WTC11 (cell line): Measurements from ENCODE around the gene KRT6B. TPM values are rescaled to one million over a fixed set of nuclear protein-coding genes. Genes with fewer than 3 reads are reported as not detected.

Experiments used
- ATAC-seq: fragments of 200-7000 bp; cut with Tn5 transposase; 2 replicates; pipeline ENCODE4 v1.10.0; 2021; ENCODE audit warnings: mild to moderate bottlenecking, moderate library complexity
- CTCF ChIA-PET: fragments of 300-600 bp; sonication (Branson Sonifier 250); formaldehyde crosslinking; loops from one replicate; lab custom pipeline; 2021; ENCODE audit warnings: antibody characterized with exemption; lab: Charles Lee
- POLR2A ChIA-PET: fragments of 350-600 bp; sonication (Branson Sonifier 250); formaldehyde crosslinking; loops from one replicate; lab custom pipeline; 2021; ENCODE audit warnings: antibody characterized with exemption; lab: Charles Lee
- DNase-seq: peaks from one replicate; pipeline ENCODE4 v3.0.0; 2021; ENCODE audit warnings: low spot score
- H3K27ac Mint-ChIP-seq: 2 replicates; pipeline ENCODE4 v1.8.0; 2021; ENCODE audit warnings: mixed read lengths
- H3K27me3 Mint-ChIP-seq: 2 replicates; pipeline ENCODE4 v1.8.0; 2021; ENCODE audit warnings: low read depth, mild to moderate bottlenecking, moderate library complexity, mixed read lengths
- H3K36me3 Mint-ChIP-seq: 2 replicates; pipeline ENCODE4 v1.8.0; 2021; ENCODE audit warnings: mixed read lengths
- H3K4me1 Mint-ChIP-seq: 2 replicates; pipeline ENCODE4 v1.8.0; 2022; ENCODE audit warnings: mixed read lengths
- H3K4me3 Mint-ChIP-seq: 2 replicates; pipeline ENCODE4 v1.8.0; 2021; ENCODE audit warnings: mild to moderate bottlenecking, moderate library complexity, mixed read lengths
- H3K9me3 Mint-ChIP-seq: 2 replicates; pipeline ENCODE4 v1.8.0; 2021; ENCODE audit warnings: mixed read lengths
- ATF1 ChIP-seq: sonication (generic); formaldehyde crosslinking; IDR thresholded peaks from 2 replicates; pipeline ENCODE4 v1.8.1; 2023; ENCODE audit warnings: mild to moderate bottlenecking, moderate library complexity, missing genetic modification reagents
- CBFB ChIP-seq: sonication (generic); formaldehyde crosslinking; IDR thresholded peaks from 2 replicates; pipeline ENCODE4 v1.8.1; 2022; ENCODE audit warnings: mild to moderate bottlenecking, low read depth, missing genetic modification reagents
- CREB1 ChIP-seq: sonication (generic); formaldehyde crosslinking; IDR thresholded peaks from 2 replicates; pipeline ENCODE4 v1.8.0; 2023; ENCODE audit warnings: mild to moderate bottlenecking, missing genetic modification reagents
- EMX1 ChIP-seq: fragments of 250-450 bp; sonication (Bioruptor Pico); IDR thresholded peaks from 2 replicates; pipeline ENCODE4 v1.8.0; 2021; ENCODE audit warnings: mild to moderate bottlenecking
- FOXK1 ChIP-seq: sonication (generic); formaldehyde crosslinking; IDR thresholded peaks from 2 replicates; pipeline ENCODE4 v1.8.0; 2022; ENCODE audit warnings: mild to moderate bottlenecking, moderate library complexity, missing genetic modification reagents
- GTF2I ChIP-seq: fragments of 250-450 bp; sonication (Bioruptor Pico); conservative IDR thresholded peaks from 2 replicates; pipeline ENCODE4 v1.4.0; 2021; ENCODE audit warnings: mild to moderate bottlenecking
- KAT7 ChIP-seq: sonication (generic); formaldehyde crosslinking; IDR thresholded peaks from 2 replicates; pipeline ENCODE4 v1.8.1; 2023; ENCODE audit warnings: missing genetic modification reagents, mild to moderate bottlenecking, borderline replicate concordance
- RORB ChIP-seq: fragments of 250-450 bp; sonication (Bioruptor Pico); IDR thresholded peaks from 2 replicates; pipeline ENCODE4 v1.9.0; 2021; ENCODE audit warnings: mild to moderate bottlenecking
- ZBTB21 ChIP-seq: sonication (generic); formaldehyde crosslinking; IDR thresholded peaks from 2 replicates; pipeline ENCODE4 v1.8.1; 2023; ENCODE audit warnings: mild to moderate bottlenecking, missing genetic modification reagents, borderline replicate concordance
- ZNF232 ChIP-seq: sonication (generic); formaldehyde crosslinking; IDR thresholded peaks from 2 replicates; pipeline ENCODE4 v1.8.0; 2022; ENCODE audit warnings: mild to moderate bottlenecking, missing genetic modification reagents
- total RNA-seq: library from RNA; stranded (reverse); gene quantifications from 3 replicates; pipeline ENCODE4 v1.2.3, GENCODE V29; 2021
- TF ChIP-seq, protein P1 (sequence below): sonication (generic); formaldehyde crosslinking; IDR thresholded peaks from 2 replicates; pipeline ENCODE4 v1.8.1; 2023; ENCODE audit warnings: mild to moderate bottlenecking, missing genetic modification reagents
- TF ChIP-seq, protein P2 (sequence below): sonication (generic); formaldehyde crosslinking; IDR thresholded peaks from 2 replicates; pipeline ENCODE4 v1.8.1; 2023; ENCODE audit warnings: mild to moderate bottlenecking, missing genetic modification reagents, moderate library complexity
- TF ChIP-seq, protein P3 (sequence below): sonication (generic); formaldehyde crosslinking; IDR thresholded peaks from 2 replicates; pipeline ENCODE4 v1.8.0; 2023; ENCODE audit warnings: missing genetic modification reagents
- TF ChIP-seq, protein P4 (sequence below): fragments of 250-450 bp; sonication (Bioruptor Pico); IDR thresholded peaks from 2 replicates; pipeline ENCODE4 v1.9.0; 2021; ENCODE audit warnings: moderate library complexity, mild to moderate bottlenecking, inconsistent platforms, borderline replicate concordance
- TF ChIP-seq, protein P5 (sequence below): fragments of 250-450 bp; sonication (Bioruptor Pico); IDR thresholded peaks from 2 replicates; pipeline ENCODE4 v1.9.0; 2021; ENCODE audit warnings: mild to moderate bottlenecking, borderline replicate concordance
- TF ChIP-seq, protein P6 (sequence below): sonication (generic); formaldehyde crosslinking; conservative IDR thresholded peaks from 2 replicates; pipeline ENCODE4 v1.8.1; 2023; ENCODE audit warnings: mild to moderate bottlenecking, low read depth, missing genetic modification reagents, moderate library complexity
- TF ChIP-seq, protein P7 (sequence below): sonication (generic); formaldehyde crosslinking; IDR thresholded peaks from 2 replicates; pipeline ENCODE4 v1.8.0; 2022; ENCODE audit warnings: mild to moderate bottlenecking, missing genetic modification reagents
- TF ChIP-seq, protein P8 (sequence below): sonication (generic); formaldehyde crosslinking; IDR thresholded peaks from 2 replicates; pipeline ENCODE4 v1.8.1; 2022; ENCODE audit warnings: low read depth, missing genetic modification reagents, borderline replicate concordance

The KRT6B gene
- total RNA-seq, 1 experiment from 2014 or later, result not detected

DNA sequence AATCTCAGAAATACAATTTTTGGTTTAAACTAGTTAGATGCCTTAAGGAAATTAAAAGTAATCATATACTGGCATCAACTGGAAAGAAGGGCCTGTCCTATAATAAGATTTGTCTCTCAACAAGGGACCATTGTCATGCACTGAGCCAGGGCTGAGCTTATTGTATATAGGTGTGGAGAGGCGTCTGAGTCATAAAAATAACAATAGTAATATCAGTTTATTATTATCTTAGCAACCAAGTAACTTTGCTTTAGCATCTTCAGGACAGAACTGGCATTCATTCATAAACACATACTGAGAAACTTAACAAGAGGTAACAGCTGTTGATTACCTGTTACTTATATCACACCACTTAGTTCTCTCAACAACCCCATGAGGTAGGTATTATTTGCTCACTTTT is 24.9 kb downstream of the KRT6B start:
- POLR2A ChIA-PET, result no interaction called here
- no peaks in the 10 kb centered on the region for H3K36me3 Mint-ChIP-seq
- no peak overlapping the region for H3K27ac Mint-ChIP-seq
- H3K4me3 Mint-ChIP-seq, result no peak overlapping the region
- CTCF ChIA-PET, result interaction anchor here (1.0 to 2.3 kb wide), 14 partner anchors 10 to 453 kb away, joined by 3 to 26 read pairs (median 4); no protein-coding TSS in a partner anchor
- DNase-seq (no peak), ATAC-seq (no peak)
- H3K4me1 Mint-ChIP-seq, result peaks cover 5% of the 10 kb centered on the region; the same call in 1 of the 2 replicates
- peaks cover 2% of the 10 kb centered on the region; the same call in 1 of the 2 replicates for H3K27me3 Mint-ChIP-seq
- TF ChIP-seq, protein P1, sequence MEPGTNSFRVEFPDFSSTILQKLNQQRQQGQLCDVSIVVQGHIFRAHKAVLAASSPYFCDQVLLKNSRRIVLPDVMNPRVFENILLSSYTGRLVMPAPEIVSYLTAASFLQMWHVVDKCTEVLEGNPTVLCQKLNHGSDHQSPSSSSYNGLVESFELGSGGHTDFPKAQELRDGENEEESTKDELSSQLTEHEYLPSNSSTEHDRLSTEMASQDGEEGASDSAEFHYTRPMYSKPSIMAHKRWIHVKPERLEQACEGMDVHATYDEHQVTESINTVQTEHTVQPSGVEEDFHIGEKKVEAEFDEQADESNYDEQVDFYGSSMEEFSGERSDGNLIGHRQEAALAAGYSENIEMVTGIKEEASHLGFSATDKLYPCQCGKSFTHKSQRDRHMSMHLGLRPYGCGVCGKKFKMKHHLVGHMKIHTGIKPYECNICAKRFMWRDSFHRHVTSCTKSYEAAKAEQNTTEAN, result no peak
- TF ChIP-seq ATF1 (CRISPR knock-in tag), result no peak
- TF ChIP-seq, protein P2, sequence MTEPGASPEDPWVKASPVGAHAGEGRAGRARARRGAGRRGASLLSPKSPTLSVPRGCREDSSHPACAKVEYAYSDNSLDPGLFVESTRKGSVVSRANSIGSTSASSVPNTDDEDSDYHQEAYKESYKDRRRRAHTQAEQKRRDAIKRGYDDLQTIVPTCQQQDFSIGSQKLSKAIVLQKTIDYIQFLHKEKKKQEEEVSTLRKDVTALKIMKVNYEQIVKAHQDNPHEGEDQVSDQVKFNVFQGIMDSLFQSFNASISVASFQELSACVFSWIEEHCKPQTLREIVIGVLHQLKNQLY (CRISPR knock-in tag), result no peak
- TF ChIP-seq FOXK1 (CRISPR knock-in tag), result no peak
- TF ChIP-seq, protein P3, sequence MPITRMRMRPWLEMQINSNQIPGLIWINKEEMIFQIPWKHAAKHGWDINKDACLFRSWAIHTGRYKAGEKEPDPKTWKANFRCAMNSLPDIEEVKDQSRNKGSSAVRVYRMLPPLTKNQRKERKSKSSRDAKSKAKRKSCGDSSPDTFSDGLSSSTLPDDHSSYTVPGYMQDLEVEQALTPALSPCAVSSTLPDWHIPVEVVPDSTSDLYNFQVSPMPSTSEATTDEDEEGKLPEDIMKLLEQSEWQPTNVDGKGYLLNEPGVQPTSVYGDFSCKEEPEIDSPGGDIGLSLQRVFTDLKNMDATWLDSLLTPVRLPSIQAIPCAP (CRISPR knock-in tag), result no peak
- TF ChIP-seq KAT7 (CRISPR knock-in tag), result no peak
- TF ChIP-seq ZNF232 (CRISPR knock-in tag), result no peak
- TF ChIP-seq, protein P4, sequence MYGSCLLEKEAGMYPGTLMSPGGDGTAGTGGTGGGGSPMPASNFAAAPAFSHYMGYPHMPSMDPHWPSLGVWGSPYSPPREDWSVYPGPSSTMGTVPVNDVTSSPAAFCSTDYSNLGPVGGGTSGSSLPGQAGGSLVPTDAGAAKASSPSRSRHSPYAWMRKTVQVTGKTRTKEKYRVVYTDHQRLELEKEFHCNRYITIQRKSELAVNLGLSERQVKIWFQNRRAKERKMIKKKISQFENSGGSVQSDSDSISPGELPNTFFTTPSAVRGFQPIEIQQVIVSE (CRISPR knock-in tag), result no peak
- TF ChIP-seq EMX1 (CRISPR knock-in tag), result no peak
- no peak for TF ChIP-seq CBFB (CRISPR knock-in tag)
- TF ChIP-seq, protein P5, sequence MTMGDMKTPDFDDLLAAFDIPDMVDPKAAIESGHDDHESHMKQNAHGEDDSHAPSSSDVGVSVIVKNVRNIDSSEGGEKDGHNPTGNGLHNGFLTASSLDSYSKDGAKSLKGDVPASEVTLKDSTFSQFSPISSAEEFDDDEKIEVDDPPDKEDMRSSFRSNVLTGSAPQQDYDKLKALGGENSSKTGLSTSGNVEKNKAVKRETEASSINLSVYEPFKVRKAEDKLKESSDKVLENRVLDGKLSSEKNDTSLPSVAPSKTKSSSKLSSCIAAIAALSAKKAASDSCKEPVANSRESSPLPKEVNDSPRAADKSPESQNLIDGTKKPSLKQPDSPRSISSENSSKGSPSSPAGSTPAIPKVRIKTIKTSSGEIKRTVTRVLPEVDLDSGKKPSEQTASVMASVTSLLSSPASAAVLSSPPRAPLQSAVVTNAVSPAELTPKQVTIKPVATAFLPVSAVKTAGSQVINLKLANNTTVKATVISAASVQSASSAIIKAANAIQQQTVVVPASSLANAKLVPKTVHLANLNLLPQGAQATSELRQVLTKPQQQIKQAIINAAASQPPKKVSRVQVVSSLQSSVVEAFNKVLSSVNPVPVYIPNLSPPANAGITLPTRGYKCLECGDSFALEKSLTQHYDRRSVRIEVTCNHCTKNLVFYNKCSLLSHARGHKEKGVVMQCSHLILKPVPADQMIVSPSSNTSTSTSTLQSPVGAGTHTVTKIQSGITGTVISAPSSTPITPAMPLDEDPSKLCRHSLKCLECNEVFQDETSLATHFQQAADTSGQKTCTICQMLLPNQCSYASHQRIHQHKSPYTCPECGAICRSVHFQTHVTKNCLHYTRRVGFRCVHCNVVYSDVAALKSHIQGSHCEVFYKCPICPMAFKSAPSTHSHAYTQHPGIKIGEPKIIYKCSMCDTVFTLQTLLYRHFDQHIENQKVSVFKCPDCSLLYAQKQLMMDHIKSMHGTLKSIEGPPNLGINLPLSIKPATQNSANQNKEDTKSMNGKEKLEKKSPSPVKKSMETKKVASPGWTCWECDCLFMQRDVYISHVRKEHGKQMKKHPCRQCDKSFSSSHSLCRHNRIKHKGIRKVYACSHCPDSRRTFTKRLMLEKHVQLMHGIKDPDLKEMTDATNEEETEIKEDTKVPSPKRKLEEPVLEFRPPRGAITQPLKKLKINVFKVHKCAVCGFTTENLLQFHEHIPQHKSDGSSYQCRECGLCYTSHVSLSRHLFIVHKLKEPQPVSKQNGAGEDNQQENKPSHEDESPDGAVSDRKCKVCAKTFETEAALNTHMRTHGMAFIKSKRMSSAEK (CRISPR knock-in tag), result no peak
- TF ChIP-seq, protein P6, sequence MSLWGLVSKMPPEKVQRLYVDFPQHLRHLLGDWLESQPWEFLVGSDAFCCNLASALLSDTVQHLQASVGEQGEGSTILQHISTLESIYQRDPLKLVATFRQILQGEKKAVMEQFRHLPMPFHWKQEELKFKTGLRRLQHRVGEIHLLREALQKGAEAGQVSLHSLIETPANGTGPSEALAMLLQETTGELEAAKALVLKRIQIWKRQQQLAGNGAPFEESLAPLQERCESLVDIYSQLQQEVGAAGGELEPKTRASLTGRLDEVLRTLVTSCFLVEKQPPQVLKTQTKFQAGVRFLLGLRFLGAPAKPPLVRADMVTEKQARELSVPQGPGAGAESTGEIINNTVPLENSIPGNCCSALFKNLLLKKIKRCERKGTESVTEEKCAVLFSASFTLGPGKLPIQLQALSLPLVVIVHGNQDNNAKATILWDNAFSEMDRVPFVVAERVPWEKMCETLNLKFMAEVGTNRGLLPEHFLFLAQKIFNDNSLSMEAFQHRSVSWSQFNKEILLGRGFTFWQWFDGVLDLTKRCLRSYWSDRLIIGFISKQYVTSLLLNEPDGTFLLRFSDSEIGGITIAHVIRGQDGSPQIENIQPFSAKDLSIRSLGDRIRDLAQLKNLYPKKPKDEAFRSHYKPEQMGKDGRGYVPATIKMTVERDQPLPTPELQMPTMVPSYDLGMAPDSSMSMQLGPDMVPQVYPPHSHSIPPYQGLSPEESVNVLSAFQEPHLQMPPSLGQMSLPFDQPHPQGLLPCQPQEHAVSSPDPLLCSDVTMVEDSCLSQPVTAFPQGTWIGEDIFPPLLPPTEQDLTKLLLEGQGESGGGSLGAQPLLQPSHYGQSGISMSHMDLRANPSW, result no peak
- TF ChIP-seq, protein P7, sequence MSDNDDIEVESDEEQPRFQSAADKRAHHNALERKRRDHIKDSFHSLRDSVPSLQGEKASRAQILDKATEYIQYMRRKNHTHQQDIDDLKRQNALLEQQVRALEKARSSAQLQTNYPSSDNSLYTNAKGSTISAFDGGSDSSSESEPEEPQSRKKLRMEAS, result no peak
- peaks cover 7% of the 10 kb centered on the region for H3K9me3 Mint-ChIP-seq

DNA sequence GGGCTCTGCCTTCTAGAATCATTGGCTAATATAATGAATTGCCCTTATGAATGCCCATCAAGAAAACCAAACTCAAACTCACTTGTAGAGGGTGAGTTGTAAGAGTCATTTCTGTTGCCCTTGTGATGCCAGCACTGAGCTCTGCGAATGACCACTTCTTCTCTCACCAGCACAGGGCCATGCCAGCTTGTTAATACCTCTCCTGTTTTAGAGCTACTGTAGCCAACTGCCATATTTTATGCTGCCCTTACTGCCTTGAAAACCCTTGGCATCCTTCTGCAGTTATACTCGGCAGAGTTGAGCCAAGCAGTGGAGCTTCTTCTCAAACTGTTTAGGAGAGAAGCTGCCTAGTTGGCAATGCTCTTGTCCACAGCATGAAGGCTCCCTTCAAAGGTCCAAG is 25.9 kb downstream of the KRT6B start:
- CTCF ChIA-PET, result interaction anchor here (0.8 to 1.3 kb wide), 4 partner anchors 12 to 444 kb away, joined by 3 to 4 read pairs (median 3); no protein-coding TSS in a partner anchor
- no peak for ATAC-seq
- Mint-ChIP-seq H3K27ac (no peak overlapping the region), H3K4me3 (no peak overlapping the region), H3K9me3 (peaks cover 7% of the 10 kb centered on the region), H3K27me3 (peaks cover 2% of the 10 kb centered on the region)
- TF ChIP-seq CREB1 (no peak), ZBTB21 (CRISPR knock-in tag) (no peak), GTF2I (no peak), RORB (no peak)
- TF ChIP-seq, protein P3 (CRISPR knock-in tag), result no peak
- TF ChIP-seq, protein P8, sequence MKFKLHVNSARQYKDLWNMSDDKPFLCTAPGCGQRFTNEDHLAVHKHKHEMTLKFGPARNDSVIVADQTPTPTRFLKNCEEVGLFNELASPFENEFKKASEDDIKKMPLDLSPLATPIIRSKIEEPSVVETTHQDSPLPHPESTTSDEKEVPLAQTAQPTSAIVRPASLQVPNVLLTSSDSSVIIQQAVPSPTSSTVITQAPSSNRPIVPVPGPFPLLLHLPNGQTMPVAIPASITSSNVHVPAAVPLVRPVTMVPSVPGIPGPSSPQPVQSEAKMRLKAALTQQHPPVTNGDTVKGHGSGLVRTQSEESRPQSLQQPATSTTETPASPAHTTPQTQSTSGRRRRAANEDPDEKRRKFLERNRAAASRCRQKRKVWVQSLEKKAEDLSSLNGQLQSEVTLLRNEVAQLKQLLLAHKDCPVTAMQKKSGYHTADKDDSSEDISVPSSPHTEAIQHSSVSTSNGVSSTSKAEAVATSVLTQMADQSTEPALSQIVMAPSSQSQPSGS (CRISPR knock-in tag), result no peak
- TF ChIP-seq, all 79 proteins: peak for 0
- Mint-ChIP-seq H3K4me1 (peaks cover 5% of the 10 kb centered on the region; the same call in 1 of the 2 replicates), H3K36me3 (no peaks in the 10 kb centered on the region)
- POLR2A ChIA-PET, result no interaction called here
- DNase-seq, result no peak
